Trophoblast cell (in vitro differentiated cells and primary cell): ENCODE measurements around the gene CHRNA9.

ENCODE experiments used
- DNase-seq, 2 donors: peaks; one replicate each; pipeline ENCODE4 v3.0.0-alpha.2; 2016
- H2AFZ ChIP-seq: 2 replicates; pipeline ENCODE4 v1.6.1; 2013; ENCODE audit warnings: low read length, moderate library complexity, mild to moderate bottlenecking; ENCODE audit not compliant: insufficient read depth, poor library complexity
- H2AK5ac ChIP-seq: 2 replicates; pipeline ENCODE4 v1.6.1; 2013; ENCODE audit warnings: mild to moderate bottlenecking, low read length
- H2BK120ac ChIP-seq: 2 replicates; pipeline ENCODE4 v1.6.1; 2013; ENCODE audit warnings: low read length, mild to moderate bottlenecking, moderate library complexity; ENCODE audit not compliant: insufficient read depth, poor library complexity
- H2BK12ac ChIP-seq: 2 replicates; pipeline ENCODE4 v1.6.1; 2013; ENCODE audit warnings: mild to moderate bottlenecking, low read length, moderate library complexity
- H2BK5ac ChIP-seq: 2 replicates; pipeline ENCODE4 v1.6.1; 2013; ENCODE audit warnings: low read length, low read depth, moderate library complexity, mild to moderate bottlenecking; ENCODE audit not compliant: poor library complexity
- H3K14ac ChIP-seq: 2 replicates; pipeline ENCODE4 v1.6.1; 2013; ENCODE audit warnings: mild to moderate bottlenecking, low read length
- H3K18ac ChIP-seq: 2 replicates; pipeline ENCODE4 v1.6.1; 2013; ENCODE audit warnings: mild to moderate bottlenecking, low read length
- H3K23ac ChIP-seq: 2 replicates; pipeline ENCODE4 v1.6.1; 2013; ENCODE audit warnings: low read length
- H3K27ac ChIP-seq: 2 replicates; pipeline ENCODE4 v1.5.1; 2013; ENCODE audit warnings: low read depth, mild to moderate bottlenecking, inconsistent platforms, low read length, moderate library complexity
- H3K27me3 ChIP-seq: 2 replicates; pipeline ENCODE4 v1.6.1; 2013; ENCODE audit warnings: inconsistent platforms, mild to moderate bottlenecking, low read length, moderate library complexity; ENCODE audit not compliant: insufficient read depth
- H3K36me3 ChIP-seq, 2 experiments: 1 replicate in 1 of 2; 2 replicates in 1 of 2; pipeline ENCODE4 v1.6.1; 2013; ENCODE audit warnings: low read length in 2 of 2, mild to moderate bottlenecking in 2 of 2, moderate library complexity in 1 of 2; ENCODE audit not compliant: insufficient read depth in 2 of 2, control insufficient read depth in 1 of 2
- H3K4ac ChIP-seq: 2 replicates; pipeline ENCODE4 v1.6.1; 2013; ENCODE audit warnings: low read depth, mild to moderate bottlenecking, low read length, moderate library complexity
- H3K4me1 ChIP-seq, 2 experiments: 1 replicate in 1 of 2; 2 replicates in 1 of 2; pipeline ENCODE4 v1.6.1; 2013; ENCODE audit warnings: low read length in 2 of 2, mild to moderate bottlenecking in 2 of 2, moderate library complexity in 1 of 2; ENCODE audit not compliant: insufficient read depth in 2 of 2, control insufficient read depth in 1 of 2
- H3K4me2 ChIP-seq: 2 replicates; pipeline ENCODE4 v1.6.1; 2013; ENCODE audit warnings: inconsistent platforms, mild to moderate bottlenecking, low read length, moderate library complexity
- H3K4me3 ChIP-seq: 2 replicates; pipeline ENCODE4 v1.5.1; 2013; ENCODE audit warnings: mild to moderate bottlenecking, low read depth, low read length, inconsistent platforms
- H3K79me1 ChIP-seq: one replicate; pipeline ENCODE4 v1.6.1; 2013; ENCODE audit warnings: low read length
- H3K79me2 ChIP-seq: 2 replicates; pipeline ENCODE4 v1.6.1; 2013; ENCODE audit warnings: low read length, mild to moderate bottlenecking; ENCODE audit not compliant: control insufficient read depth, insufficient read depth, poor library complexity
- H3K9ac ChIP-seq: 2 replicates; pipeline ENCODE4 v1.6.1; 2013; ENCODE audit warnings: mild to moderate bottlenecking, low read length
- H3K9me3 ChIP-seq: 2 replicates; pipeline ENCODE4 v1.6.1; 2013; ENCODE audit warnings: low read depth, mild to moderate bottlenecking, control low read depth, inconsistent platforms, low read length; ENCODE audit not compliant: insufficient read depth
- H4K12ac ChIP-seq: 2 replicates; pipeline ENCODE4 v1.6.1; 2013; ENCODE audit warnings: low read depth, mild to moderate bottlenecking, low read length, moderate library complexity
- H4K8ac ChIP-seq: 2 replicates; pipeline ENCODE4 v1.6.1; 2013; ENCODE audit warnings: low read depth, mild to moderate bottlenecking, low read length, moderate library complexity
- H4K91ac ChIP-seq: one replicate; pipeline ENCODE4 v1.6.1; 2013; ENCODE audit warnings: low read depth, mild to moderate bottlenecking, low read length, moderate library complexity
- WGBS: extraction: QIAGEN DNeasy Blood & Tissue Kit; methylation state at CpG from one replicate; pipeline ENCODE4 v1.1.7; 2013; ENCODE audit warnings: missing lambda C conversion rate; ENCODE audit not compliant: insufficient read length, insufficient coverage; ENCODE audit errors: extremely low coverage; 5-methylcytosine and 5-hydroxymethylcytosine counted together

Gene CHRNA9

DNA sequence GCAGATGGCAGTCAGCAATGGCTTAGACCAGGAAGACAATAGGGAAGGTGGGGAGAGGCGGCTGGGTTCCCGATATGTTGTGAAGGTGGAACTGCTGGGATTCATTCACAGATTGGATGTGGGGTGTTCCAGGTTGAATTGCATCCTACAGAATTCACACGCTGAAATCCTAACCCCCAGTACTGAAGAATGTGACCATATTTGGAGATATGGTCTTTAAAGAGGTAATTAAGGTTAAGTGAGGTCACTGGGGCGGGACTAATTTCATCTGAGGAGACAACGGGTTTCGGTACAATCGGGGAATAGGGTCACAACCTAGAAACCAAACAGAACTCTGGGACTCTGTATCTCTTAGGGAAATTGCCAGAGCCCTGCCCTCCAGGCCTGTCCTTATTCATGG lies 5.3 kb upstream of the CHRNA9 start:
- Histone ChIP-seq H3K4me2 (no peak overlapping the region), H3K4me3 (no peak overlapping the region), H4K12ac (no peak overlapping the region), H3K4ac (no peak overlapping the region), H2BK120ac (no peak overlapping the region), H2AK5ac (no peak overlapping the region), H4K8ac (no peak overlapping the region), H3K79me1 (no peaks in the 10 kb centered on the region), H3K27ac (no peak overlapping the region), H3K23ac (no peak overlapping the region), H2AFZ (no peak overlapping the region), H3K14ac (no peak overlapping the region), H2BK5ac (no peak overlapping the region), H2BK12ac (no peak overlapping the region), H3K79me2 (no peaks in the 10 kb centered on the region), H3K36me3 (no peaks in the 10 kb centered on the region), H3K27me3 (no peaks in the 10 kb centered on the region), H4K91ac (no peak overlapping the region), H3K18ac (no peak overlapping the region), H3K9ac (no peak overlapping the region), H3K4me1 (peaks cover 6 to 9% of the 10 kb centered on the region in 2 experiments), H3K9me3 (no peaks in the 10 kb centered on the region)
- DNase-seq = no peak
- no CpG with 5 or more reads among the region's 7 CpGs for WGBS

DNA sequence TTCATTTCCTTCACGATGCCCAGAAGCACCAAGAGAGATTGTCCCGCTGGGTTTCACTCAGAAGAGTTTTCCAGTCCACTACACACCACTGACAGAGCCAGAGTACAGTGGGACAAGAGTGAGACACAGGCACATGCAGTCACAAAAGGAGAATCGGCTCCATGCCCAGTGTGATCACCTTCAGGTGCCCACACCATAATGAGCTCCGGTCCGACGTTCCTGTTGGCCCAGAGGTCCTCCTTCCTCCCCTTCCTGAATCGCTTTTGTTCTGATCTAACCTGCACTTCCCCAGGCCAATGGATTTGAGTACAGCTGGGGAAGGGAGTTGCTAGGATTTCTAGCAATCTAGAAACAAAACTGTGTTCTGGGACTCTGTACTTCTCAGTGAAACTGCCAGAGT lies 4.6 kb upstream of the CHRNA9 start:
- H2BK12ac ChIP-seq = no peak overlapping the region
- no peak overlapping the region for H3K27ac ChIP-seq
- H3K79me2 ChIP-seq = no peaks in the 10 kb centered on the region
- no peak overlapping the region for H3K4me3 ChIP-seq
- H2BK5ac ChIP-seq = no peak overlapping the region
- no peak overlapping the region for H3K18ac ChIP-seq
- H2AK5ac ChIP-seq = no peak overlapping the region
- H3K14ac ChIP-seq = no peak overlapping the region
- no peak overlapping the region for H3K9ac ChIP-seq
- no peak overlapping the region for H4K8ac ChIP-seq
- H3K79me1 ChIP-seq = no peaks in the 10 kb centered on the region
- no peak overlapping the region for H3K4ac ChIP-seq
- no CpG with 5 or more reads among the region's 7 CpGs for WGBS
- H3K27me3 ChIP-seq = no peaks in the 10 kb centered on the region
- H4K12ac ChIP-seq = no peak overlapping the region
- peaks cover 10 to 17% of the 10 kb centered on the region in 2 experiments for H3K4me1 ChIP-seq
- H3K9me3 ChIP-seq = no peaks in the 10 kb centered on the region
- no peak overlapping the region for H2AFZ ChIP-seq
- no peaks in the 10 kb centered on the region for H3K36me3 ChIP-seq
- no peak overlapping the region for H4K91ac ChIP-seq
- no peak overlapping the region for H3K4me2 ChIP-seq
- H2BK120ac ChIP-seq = no peak overlapping the region
- no peak overlapping the region for H3K23ac ChIP-seq
- no peak for DNase-seq

DNA sequence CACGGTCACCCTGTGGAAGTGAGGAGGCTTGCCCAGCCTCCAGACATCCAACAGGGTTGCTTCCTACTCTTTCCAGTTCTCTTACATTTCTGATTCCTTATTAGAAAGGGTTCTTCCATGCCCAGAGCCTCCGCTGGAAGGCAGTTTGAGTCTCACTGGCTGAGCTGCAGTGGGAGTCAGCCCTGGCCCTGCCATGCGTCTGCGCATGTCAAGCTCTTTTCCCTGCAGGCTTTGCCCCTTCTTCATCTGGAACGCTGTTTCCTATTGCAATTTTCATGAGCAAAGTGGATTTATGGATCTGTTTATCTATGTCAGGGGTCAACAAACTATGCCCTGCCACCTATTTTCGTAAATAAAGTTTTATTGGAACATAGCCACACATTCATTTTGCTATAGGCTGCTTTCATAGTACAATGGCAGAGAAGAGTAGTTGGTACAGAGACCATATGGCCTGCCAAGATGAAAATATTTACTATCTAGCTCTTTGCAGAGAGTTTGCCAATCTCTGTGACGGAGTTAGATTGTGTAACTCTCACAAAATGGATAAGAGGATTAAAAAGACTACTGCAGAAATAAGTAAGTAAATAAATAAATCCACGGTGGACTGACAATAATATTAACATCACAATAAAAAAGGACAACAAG lies 3.9 kb upstream of the CHRNA9 start:
- no peak overlapping the region for H4K12ac ChIP-seq
- H2BK5ac ChIP-seq = no peak overlapping the region
- no peak overlapping the region for H3K27ac ChIP-seq
- H3K18ac ChIP-seq = no peak overlapping the region
- H4K91ac ChIP-seq = no peak overlapping the region
- no peak overlapping the region for H4K8ac ChIP-seq
- H2BK120ac ChIP-seq = no peak overlapping the region
- no peak overlapping the region for H2AK5ac ChIP-seq
- no peaks in the 10 kb centered on the region for H3K79me2 ChIP-seq
- no peaks in the 10 kb centered on the region for H3K27me3 ChIP-seq
- H3K9me3 ChIP-seq = no peaks in the 10 kb centered on the region
- no peak overlapping the region for H3K4me3 ChIP-seq
- no peaks in the 10 kb centered on the region for H3K36me3 ChIP-seq
- peaks cover 10 to 17% of the 10 kb centered on the region in 2 experiments for H3K4me1 ChIP-seq
- no peak overlapping the region for H3K4ac ChIP-seq
- WGBS = no CpG with 5 or more reads among the region's 8 CpGs
- no peak overlapping the region for H3K4me2 ChIP-seq
- DNase-seq = no peak
- no peak overlapping the region for H2BK12ac ChIP-seq
- H2AFZ ChIP-seq = no peak overlapping the region
- no peak overlapping the region for H3K14ac ChIP-seq
- no peak overlapping the region for H3K23ac ChIP-seq
- no peak overlapping the region for H3K9ac ChIP-seq
- no peaks in the 10 kb centered on the region for H3K79me1 ChIP-seq

- Histone ChIP-seq H2BK12ac (no peak overlapping the region), H2BK120ac (no peak overlapping the region), H4K8ac (no peak overlapping the region), H2BK5ac (no peak overlapping the region), H3K23ac (no peak overlapping the region), H3K4ac (no peak overlapping the region), H2AFZ (no peak overlapping the region), H3K27ac (no peak overlapping the region), H3K4me3 (no peak overlapping the region), H3K36me3 (no peaks in the 10 kb centered on the region), H3K14ac (no peak overlapping the region), H3K18ac (no peak overlapping the region), H3K9ac (no peak overlapping the region), H3K4me2 (no peak overlapping the region), H2AK5ac (no peak overlapping the region), H4K12ac (no peak overlapping the region), H3K27me3 (no peaks in the 10 kb centered on the region), H3K9me3 (no peaks in the 10 kb centered on the region), H3K4me1 (peaks cover 10 to 17% of the 10 kb centered on the region in 2 experiments), H4K91ac (no peak overlapping the region), H3K79me1 (no peaks in the 10 kb centered on the region), H3K79me2 (no peaks in the 10 kb centered on the region)
- no peak for DNase-seq
- no CpG with 5 or more reads among the region's 3 CpGs for WGBS
Observed at GRCh38 chr4:40331961-40332360, 3.2 kb upstream of the CHRNA9 start.
